GM19468 (cell line): ENCODE data around the gene C19orf47.

Experiments
- ATAC-seq: cut with Tn5 transposase; IDR thresholded peaks from one replicate; pipeline ENCODE4 v1.9.1; 2021; ENCODE audit warnings: mild to moderate bottlenecking, moderate library complexity, moderate number of reproducible peaks; ENCODE audit not compliant: unreplicated experiment; ENCODE audit errors: extremely low read depth

C19orf47 gene

DNA sequence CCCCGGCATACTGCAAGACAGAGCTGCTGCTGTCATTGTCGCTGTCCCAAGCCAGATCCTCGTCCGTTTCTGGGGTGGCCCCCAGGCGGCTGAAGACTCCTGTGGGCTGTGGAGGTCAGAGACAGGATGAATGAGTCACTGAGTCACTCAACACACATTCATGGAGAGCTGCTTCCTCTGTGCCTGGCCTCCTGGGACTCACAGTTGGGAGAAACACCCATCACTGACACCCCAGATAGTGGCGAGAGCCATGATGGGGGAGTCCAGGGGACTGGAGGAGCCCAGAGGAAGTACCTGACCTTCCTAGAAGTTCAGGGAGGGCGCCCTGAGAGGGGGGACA, 26.0 kb downstream of the C19orf47 start:
- ATAC-seq: no peak

DNA sequence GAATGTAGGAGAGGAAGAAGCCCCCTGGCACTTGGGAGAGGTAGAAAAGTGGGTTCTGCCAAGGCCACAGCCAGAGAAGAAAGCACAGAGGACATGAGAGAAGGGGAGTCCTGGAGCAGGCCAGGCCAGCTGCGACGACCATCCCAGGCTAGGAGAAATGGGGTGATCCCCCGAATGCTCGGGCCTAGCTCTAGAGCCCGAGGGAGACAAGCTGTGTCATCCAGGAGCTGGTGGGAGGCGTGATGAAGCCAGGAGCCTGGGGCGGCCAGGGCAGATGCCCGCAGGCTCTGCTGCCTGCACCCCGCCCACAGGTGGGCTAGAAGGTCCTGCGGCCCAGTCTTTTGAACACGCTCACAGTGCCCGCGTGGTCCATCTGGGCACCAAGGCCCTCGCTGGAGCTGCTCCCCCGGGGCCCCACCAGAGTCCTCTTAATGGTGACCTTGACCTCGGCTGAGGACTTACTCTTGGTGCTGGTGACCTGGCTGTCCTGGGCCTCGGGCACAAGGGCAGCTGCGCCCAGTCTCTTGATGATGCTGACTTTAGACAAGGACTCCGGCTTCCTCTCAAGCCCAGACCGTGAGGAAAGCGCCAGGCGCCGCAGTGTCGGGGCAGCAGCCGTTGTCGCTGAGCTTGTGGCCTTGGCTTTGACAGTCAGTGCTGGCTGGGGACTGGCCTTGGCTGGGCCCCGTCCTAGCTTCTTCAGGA, 26.5 kb downstream of the C19orf47 start:
- no peak for ATAC-seq

GRCh38 chr19:40321076-40321475, 27.1 kb downstream of the C19orf47 start:
- ATAC-seq: no peak

DNA sequence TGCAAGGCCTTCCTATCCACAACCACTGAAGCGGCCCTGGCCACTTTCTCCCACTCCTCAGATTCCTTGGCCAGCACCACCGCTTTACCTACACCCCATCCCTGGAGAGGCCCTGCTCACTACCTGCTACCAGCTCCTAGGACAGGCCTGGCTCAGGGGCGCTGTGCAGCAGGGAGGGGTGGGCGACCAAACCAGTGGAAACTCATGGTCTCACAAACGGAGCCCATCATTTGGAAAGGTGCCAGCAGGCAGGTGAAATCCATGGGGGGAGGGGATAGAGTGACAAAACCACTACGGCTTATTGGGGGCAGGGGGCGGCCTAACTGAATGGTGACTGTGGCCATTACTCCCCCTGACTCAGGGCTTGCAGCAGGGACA, 27.6 kb downstream of the C19orf47 start:
- no peak for ATAC-seq

GRCh38 chr19:40317338-40317737, 30.9 kb downstream of the C19orf47 start:
- no peak for ATAC-seq

DNA sequence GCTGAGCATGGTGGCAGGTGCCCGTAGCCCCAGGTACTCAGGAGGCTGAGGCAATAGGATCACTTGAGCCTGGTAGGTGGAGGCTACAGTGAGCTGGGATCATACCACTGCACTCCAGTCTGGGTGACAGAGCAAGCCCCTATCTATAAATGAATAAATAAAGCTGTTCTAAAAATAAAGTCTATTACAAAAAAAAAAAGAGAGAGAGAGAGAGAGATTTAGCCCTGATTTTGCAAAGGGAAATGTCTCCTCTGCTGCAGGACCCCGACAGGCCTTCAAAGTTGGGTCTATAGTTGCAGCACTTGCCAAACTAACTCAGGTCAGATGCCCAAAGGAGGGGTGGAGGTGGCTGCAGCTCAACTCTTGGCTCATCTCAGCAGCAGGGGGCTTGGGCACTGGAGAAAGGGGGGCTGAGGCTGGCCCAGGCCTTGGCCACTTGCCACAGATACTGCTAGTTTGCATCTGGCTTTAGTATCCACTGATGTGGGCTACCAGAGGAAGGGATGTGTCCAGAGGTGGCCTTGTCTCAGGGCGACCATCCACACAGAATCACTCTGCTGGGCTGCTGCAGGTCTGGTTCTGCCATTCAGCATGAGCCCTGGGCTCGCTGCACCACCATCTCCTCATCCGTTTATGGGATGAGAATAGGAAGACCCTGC, 32.3 kb downstream of the C19orf47 start:
- no peak for ATAC-seq

GRCh38 chr19:40314656-40315055, 33.5 kb downstream of the C19orf47 start:
- ATAC-seq: no peak

- ATAC-seq: no peak
Measured at GRCh38 chr19:40313229-40313983, 34.8 kb downstream of the C19orf47 start.

GRCh38 chr19:40312533-40312932, 35.7 kb downstream of the C19orf47 start:
- ATAC-seq: no peak

- ATAC-seq: no peak
Measured at GRCh38 chr19:40309666-40310065, 38.5 kb downstream of the C19orf47 start.

- ATAC-seq: no peak
Measured at GRCh38 chr19:40305403-40305802, 42.8 kb downstream of the C19orf47 start.

GRCh38 chr19:40304306-40304705, 43.9 kb downstream of the C19orf47 start:
- no peak for ATAC-seq

DNA sequence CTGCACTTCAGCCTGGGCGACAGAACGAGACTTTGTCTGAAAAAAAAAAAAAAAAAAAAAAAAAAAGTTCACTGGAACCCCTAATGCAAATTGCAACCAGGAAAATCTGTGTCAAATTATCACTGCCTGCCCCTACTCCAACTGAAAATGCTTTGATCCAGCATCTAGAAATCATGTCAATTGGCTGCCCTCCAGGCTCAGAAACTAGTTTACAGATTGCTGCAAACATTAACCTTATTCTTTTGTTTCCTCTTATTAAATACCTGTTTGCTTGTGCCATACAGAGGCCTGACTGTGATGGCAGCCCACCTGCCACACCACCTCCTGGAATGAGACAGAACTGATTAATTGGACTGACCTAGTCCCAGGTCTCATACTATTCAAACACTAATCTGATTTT, 44.4 kb downstream of the C19orf47 start:
- no peak for ATAC-seq

DNA sequence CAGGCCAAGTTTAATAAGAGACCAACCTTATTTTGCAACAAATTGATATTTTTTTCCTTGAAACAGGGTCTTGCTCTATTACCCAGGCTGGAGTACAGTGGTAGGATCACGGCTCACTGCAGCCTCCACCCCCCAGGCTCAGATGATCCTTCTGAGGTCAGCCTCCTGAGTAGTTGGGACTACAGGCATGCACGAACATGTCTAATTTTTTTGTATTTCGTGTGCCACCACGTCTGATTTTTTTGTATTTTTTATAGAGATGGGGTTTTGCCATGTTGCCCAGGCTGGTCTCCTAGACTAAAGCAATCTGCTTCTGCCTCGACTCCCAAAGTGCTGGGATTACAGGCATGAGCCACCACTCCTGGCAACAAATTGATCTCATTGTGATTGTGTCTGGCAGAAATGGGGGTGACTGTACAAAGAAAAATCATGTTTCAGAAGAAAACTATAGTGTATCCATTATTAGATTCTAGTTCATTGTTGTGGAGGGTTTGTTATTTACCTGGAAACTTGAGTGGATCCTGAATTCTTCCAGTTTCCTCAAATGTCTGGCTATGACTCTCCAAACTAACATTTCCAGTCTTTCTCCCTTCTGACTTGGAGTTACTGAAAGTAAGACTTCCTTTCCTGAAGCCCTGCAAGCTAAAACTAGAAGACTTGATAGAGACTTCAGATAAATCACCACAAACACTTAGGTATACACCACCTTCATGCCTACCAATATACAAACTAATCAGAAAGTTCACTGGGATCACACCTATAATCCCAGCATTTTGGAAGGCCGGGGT, 45.8 kb downstream of the C19orf47 start:
- no peak for ATAC-seq

DNA sequence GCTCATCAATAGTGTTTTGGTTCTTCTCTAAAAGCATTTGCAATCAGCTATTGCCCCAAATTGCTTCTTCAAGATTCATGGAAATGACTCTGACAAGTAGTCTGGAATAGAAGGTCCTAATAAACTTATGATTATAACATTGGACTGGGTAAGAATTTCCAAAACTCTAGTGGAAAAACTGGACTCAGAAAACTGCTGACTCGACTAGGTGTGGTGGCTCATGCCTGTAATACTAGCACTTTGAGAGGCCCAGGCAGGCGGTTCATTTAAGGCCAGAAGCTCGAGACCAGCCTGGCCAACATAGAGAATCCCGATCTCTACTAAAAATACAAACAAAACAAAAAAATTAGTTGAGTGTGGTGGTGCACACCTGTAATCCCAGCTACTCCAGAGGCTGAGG, 47.5 kb downstream of the C19orf47 start:
- ATAC-seq: no peak

- no peak for ATAC-seq
Measured at GRCh38 chr19:40298026-40298425, 50.2 kb downstream of the C19orf47 start.

DNA sequence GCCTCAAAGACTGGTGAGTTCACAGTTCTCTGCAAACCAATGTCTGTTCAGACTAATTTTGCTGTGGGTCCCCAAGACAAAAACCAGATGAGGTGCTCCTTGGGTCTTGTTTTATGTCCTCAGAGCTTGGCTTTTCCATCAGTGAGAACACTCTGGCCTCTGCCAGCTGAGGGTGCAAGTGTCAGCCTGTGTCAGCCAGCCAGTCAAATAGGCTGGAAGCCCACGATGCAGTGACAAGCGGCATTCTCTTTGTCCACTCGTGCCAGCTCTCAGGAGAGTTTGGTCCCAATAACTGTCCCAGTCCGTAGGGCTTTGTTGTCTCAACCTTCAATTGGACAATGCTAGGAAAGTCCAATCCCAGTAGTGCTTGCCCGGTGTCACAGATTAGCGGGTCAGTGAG, 53.6 kb downstream of the C19orf47 start:
- no peak for ATAC-seq

DNA sequence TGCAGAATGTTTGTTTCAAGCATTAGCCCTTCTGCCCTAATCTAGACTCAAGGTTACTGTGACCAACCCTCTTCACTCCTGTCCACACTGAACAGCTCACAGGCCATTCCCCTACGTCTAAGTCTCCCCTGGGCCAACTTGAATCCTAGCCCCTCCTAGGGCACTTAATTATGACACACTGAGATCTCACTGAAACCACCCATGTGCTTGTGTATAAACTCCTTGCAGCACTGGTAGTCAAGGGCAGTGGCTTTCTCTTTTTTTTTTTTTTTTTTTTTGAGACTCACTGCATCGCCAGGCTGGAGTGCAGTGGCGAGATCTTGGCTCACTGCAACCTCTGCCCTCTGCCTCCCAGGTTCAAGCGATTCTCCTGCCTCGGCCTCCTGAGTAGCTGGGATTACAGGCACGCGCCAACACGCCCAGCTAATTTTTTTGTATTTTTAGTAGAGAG, 61.2 kb downstream of the C19orf47 start:
- ATAC-seq: no peak

GRCh38 chr19:40286235-40286970, 61.8 kb downstream of the C19orf47 start:
- ATAC-seq: no peak
